Activated CD4-positive, CD25-positive, alpha-beta regulatory T cell treated with anti-CD3 and anti-CD28 coated beads, Interleukin-2, amount 50 U/mL, for 24 hours (primary cell): Measurements from ENCODE around the gene ZFR2.

Source experiments
- ATAC-seq, 2 donors: fragments of 150-1000 bp; cut with Tn5 transposase; one replicate each; pipeline ENCODE4 v1.10.0; 2021; ENCODE audit warnings: mild to moderate bottlenecking in 1 of 2, moderate library complexity in 1 of 2

ZFR2 gene

DNA sequence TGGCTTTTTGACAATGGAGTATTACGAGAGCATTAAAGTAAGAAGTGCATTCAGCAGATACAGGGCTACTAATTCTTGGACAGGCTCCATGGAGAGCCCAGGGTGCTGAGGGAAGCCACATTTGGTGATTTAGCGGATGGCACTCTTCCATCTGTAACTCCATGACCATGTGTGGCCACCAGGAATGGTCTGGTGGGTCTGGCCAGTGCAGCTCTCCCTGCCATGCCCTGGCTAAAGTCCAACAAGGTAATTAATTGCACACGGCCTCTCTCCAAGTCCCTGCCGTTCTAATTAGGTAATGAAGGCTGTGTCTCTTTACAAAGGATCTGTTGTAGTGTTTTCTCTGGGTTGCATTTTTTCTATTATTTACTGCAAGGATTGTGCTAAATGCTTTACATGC lies 4.3 kb upstream of the ZFR2 start:
- ATAC-seq, result no peak

DNA sequence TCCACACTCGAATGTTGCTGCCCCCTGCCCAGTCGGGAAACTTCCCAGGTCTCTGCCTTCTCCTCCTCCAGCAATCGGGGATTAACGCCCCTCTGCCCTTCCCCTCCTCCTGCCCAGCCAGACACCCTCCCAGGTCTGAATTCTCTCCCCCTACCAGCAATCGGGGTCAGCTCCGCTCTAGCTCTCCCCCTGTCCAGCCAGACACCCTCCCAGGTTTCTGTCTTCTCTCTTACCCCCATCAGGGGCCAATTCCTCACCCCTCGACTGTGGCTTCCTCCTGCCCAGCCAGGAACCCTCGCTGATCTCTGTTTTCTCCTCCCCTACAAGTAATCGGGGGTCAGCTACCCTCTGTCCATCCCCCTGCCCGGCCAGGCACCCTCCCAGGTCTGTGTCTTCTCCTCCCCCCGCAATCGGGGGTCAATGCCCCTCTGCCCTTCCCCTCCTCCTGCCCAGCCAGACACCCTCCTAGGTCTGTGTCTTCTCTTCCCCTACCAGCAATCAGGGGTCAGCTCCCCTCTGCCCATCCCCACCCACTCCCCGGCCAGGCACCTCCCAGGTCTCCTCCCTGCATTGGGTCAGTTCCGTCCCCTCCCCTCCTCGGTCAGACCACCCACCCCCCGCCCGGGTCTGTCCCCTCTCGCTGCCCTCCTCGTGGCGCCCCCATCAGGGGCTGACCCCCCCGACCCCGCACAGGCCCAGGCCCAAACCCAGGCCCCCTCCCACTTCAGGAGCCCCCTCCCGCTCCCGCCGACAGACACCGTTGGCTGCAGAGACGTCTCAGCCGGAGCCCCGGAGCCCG lies 668 bp downstream of the ZFR2 start:
- no peak for ATAC-seq

DNA sequence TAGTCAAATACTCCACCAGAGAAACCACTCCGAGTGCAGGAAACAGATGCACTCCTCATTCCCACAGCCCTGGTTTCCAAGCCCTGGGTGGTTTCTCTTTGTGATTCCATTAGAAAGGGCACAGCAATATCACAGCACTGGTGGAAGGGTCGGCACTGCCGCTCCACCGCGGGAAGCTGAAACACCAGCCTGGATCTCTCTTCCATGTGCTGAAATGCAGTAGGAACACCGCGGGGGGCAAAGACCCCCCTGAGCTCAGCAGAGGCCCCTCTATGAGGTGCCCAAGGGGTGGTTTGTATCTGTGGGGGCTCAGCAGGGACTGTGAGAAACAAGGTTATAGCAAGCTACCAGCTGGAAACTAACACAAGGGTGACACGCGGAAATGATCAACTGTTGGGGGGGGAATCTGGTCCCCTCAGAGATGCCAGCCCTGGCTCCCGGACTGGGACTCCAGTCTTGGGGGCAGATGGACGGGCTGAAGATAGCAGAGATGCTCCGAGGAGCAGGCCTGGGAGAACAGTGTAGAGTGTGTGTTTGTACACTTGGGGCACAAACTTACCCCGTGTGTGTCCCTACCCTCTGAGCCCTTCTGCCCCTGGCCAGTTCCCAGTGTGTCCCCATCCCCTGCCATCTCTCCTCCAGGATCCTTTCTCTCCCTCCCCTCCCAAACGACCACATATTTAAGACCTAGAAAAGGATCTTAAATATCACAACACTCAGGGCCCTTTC lies 1.8 kb downstream of the ZFR2 start:
- ATAC-seq, result no peak

DNA sequence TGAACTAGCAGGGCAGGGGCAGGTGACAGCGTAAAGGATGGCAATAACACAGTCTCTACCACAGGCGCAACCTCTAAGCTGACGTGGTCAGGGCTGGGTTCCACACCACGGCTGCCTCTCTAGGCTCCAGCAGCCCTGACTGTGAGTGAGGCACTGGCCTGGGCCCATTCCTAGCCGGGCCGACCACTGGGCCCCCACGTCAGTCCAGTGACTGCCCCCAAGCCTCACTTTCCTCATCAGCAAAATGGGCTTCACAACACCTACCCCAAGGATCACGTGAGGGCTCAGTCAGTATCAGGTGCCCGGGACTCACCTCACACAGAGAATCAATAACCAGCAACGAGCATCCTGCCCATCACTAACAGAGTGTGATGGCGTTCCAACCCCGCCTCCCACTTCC lies 5.2 kb downstream of the ZFR2 start:
- no peak for ATAC-seq

DNA sequence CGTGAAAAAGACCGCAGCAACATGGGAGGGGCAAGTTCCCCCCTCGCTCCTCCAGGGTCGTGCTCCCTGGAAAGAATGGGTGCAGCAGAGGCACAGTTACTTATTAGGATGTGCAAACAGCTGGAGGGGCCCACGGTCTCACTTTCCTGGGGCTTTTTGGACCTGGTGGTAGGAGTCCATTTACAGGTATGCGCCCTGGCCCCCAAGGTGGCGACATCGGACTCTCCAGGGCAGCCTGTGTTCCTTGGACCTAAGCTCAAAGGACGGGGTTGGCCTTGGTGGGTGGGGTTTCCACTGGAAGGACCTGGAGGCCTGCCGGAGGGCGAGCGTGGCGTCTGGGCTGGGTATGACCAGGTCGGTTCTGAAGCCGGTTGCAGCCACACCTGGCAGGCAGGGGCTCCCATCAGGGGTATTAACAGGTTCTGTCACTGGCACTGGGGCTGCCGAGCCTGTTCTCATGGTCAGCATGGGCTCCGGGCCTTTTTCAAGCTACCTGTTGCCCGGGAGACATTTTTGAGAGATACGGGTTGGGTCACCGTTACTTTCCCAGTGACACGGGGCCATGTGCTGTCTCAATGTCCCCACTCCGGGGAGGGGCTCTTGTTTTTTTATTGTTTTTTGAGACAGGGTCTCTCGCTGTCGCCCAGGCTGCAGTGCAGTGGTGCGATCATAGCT lies 5.9 kb downstream of the ZFR2 start:
- ATAC-seq, result no peak

DNA sequence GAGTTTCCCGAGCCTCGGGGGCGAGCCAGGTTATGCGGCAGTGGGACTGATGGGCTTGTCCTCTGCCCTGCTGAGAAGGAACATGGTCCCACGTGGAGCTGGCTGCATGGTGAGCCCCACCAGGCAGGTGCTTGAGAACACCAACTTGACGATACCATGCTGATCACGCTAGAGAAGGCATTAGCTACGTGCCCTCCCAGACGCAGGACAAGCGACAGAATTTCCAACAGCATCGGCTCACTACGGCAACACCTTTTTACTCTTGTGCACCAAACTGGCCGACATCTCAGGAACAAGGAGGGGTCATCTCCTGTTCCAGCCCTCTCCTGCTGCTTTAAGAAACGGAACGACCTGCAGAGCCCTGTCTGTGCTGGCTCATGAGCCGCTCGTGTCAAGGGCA lies 8.3 kb downstream of the ZFR2 start:
- ATAC-seq, result no peak

DNA sequence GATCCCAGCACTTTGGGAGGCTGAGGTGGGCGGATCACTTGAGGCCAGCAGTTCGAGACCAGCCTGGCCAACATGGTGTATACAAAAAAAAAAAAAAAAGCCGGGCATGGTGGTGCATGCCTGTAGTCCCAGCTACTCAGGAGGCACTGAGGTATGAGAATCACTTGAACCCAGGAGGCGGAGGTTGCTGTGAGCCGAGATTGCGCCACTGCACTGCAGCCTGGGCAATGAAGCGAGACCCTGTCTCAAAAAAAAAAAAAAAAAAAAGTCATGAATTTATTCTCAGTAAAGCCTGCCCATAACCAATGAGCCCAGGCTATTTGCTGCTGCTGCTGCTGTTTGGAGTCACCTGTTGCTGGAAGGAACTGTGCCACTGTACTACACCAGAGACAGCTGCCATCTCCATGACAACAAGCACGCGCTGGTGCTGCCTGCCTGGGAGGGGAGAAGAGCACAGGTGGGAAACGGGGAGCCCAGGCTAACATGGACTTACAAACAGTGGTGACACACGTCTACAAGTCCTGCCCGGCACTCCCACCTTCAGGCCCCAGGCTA lies 11.3 kb downstream of the ZFR2 start:
- ATAC-seq, result no peak

DNA sequence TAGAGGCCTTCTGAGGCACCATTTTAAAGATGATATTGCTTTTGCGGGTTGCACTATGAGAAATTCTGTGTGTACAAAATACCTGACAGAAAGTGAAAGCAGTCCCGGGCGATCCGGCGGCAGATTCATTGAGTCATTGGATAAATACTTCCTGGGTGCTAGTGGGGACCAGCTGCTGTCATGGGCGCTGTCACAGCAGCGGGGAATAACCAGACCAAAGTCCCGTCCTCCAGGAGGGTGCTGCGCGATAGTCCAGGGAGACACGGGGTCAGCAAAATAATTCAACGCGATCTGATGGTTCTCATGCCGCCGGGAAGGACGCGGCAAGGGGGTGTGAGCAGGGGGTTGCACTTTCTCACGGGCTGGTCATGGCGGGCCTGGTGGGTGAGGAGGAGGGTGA lies 13.5 kb downstream of the ZFR2 start:
- ATAC-seq, result no peak

DNA sequence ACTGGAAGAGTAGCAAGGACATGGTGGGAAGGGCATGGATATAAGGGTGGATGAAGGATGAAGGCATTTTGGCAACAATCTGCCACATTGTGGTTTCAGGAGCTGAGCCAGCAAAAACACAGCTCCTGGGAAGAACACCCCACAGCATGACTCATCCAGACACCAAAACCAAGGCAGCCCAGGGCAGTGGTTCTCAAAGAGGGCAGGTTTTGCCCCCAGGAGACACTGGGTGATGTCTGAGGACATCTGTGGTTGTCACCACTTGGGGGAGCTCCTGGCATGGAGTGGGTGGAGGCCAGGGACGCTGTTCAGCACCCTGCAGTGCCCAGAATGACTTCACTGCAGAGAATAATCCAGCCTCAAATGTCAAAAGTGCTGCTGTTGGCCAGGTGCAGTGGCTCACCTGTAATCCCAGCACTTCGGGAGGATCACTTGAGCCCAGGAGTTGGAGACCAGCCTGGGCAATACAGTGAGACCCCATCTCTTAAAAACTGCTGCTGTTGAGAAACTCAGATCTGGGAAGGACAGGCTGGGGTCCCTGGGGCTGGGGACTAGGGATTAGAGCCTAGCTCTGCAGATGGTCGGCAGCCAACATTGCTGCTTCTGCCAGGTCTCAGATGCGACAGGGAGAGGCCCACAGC lies 16.1 kb downstream of the ZFR2 start:
- ATAC-seq, result peak; percentile 38 to 55

DNA sequence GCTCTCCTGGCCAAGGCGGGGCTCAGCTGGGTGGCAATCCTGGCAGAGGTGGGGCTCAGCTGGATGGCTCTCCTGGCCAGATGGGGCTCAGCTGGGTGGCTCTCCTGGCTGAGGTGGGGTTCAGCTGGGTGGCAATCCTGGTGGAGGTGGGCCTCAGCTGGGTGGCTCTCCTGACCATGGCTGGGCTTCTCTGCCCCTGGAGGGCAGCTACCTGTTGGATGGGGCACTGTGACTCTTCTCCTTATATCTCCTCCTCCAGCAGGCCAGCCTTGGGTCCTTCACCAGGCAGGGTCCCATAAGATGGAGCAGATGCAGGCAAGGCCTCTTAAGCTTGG lies 16.7 kb downstream of the ZFR2 start:
- no peak for ATAC-seq

DNA sequence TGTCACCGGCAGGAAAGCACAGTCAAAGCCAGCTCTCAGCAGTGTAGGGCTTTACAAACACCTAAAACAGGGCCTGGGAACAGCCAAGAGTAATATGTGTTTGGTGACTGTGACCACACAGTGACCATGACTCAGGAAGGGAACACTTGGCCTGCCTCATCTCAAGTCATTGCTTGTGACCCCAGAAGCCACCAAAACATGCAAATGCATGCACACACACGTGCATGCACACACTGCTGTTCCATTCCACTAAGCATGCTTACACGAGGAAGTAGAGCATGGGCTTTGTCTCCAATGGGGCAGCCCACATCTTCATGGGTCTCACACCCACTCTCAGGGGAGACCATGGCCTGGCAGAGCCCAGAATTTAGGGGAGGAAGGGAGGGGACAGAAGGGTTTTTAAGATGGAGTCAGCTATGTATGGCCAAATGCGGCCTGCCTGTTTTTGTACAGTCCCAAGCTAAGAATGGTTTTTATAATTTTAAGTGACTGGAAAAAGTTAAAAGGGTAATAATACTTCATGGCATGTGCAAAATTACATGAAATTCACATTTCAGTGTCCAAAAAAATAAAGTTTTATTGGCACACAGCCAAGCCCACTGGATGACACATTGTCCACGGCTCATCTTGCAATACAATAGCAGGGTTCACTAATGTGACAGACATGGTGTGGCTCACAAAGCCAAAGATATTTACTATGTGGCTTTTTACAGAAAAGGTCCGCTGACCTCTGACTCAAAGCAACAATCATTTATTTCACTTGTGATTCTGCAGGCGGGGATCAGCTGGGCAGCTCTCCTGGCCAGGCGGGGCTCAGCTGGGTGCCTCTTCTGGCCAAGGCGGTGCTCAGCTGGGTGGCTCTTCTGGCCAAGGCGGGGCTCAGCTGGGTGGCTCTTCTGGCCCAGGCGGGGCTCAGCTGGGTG lies 17.3 kb downstream of the ZFR2 start:
- ATAC-seq, result no peak

DNA sequence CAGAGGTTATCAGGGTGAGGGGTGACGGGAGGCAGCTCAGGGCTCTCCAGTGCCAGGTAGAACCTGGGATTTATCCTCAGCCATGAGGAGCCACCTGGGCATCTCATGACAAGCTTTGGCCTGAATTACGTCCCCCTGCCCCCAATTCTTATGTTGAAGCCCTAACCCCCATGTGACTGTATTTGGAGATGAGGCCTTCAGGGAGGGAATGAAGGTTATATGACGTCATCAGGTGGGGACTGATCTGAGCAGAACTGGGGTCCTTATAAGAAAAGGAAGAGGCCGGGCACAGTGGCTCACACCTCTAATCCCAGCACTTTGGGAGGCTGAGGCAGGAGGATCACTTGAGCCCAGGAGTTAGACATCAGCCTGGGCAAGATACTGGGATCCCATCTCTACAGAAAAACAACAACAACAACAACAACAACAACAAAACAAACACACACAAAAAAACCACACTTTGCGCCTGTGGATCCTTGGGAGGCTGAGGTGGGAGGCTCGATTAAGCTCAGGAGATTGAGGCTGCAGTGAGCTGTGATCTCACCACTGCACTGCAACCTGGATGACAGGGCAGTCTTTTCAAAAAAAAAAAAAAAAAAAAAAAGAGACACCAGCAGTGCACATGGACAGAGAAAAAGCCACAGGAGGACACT lies 18.4 kb downstream of the ZFR2 start:
- no peak for ATAC-seq

DNA sequence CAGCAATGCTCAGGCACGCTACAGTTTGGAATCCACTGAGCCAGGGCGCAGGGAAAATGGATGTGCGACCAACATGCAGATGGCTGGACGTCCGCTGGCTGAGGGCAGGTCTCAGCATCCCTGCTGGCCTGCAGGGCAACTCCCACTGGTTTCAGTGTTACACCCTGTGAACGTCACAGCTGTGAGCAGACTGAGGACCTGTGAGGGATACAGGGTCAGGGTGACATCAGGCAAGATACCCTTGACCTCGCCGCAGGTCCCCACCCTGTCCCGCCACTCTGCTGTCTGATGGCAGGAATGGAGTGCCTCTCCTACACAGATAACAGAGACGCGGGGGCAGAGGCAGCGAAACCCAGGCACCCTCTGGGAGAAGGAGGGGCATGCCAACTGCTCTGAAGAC lies 19.1 kb downstream of the ZFR2 start:
- ATAC-seq, result no peak

DNA sequence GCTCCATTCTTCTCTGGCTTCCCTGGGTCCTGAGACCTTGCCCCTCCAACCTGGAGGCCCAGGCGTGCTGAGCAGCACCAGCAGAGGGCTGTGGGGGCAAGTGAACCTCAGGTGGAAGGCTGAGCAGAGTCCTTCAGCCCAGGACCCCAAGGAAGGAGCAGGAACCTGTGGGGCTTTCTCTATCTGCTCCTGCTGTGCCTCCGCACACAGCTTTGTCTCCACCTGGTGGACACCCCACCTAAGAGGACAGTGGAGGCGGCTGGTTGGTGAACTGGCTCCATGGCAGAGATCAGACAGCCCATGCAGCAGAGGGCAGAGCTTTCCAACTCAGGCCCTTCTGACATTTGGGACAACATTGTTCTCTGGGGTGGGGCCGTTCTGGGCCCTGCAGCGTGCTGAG lies 19.7 kb downstream of the ZFR2 start:
- peak; percentile 43 to 67 for ATAC-seq

DNA sequence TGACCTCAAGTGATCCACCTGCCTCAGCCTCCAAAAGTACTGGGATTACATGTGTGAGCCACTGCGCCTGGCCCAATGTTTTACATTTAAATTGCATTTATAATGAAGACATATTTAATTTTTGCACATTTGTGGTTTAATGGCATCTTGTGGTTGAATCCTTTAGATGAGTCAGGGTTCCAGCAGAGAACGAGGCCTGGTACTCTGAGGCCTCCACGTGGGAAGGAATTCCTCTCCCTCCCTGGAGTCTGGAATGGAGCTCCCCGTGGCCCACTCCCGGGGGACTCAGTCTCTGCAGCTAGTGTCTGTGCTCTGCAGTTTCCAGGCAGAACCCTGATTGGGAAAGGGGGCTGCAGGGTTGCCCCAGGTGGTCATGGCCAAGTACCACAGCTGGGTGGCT lies 24.2 kb downstream of the ZFR2 start:
- no peak for ATAC-seq

DNA sequence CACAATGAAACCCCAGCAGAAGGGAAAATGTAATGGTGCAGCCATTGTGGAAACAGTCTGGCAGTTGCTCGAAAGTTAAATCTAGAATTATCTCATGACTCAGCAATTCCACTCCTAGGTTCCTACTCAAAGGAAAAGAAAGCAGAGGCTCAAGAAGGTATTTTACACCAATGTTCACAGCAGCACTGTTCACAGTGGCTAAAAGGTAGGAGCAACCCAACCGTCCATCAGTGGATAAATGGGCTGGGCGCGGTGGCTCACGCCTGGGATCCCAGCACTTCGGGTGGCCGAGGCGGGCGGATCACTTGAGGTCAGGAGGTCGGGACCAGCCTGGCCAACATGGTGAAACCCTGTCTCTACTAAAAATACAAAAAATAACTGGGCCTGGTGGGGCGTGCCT lies 25.9 kb downstream of the ZFR2 start:
- no peak for ATAC-seq

DNA sequence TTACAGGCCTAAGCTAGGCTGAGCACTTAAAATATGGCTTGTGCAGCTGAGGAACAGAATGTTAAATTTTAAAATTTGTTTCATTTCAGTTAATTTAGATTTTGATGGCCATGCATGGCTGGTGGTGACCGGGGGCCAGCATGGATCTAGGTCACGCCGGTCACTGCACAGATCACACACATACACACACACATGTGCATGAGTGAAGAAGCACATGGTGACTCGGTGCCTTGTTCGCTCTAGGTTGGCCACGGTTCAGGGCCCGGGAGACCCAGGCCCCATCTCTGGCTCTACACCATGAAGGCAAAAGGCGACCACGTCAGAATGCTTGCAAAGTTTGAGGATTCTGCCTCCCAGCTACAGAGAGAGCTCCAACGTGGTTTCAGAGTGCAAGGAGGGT lies 28.0 kb downstream of the ZFR2 start:
- ATAC-seq, result no peak

DNA sequence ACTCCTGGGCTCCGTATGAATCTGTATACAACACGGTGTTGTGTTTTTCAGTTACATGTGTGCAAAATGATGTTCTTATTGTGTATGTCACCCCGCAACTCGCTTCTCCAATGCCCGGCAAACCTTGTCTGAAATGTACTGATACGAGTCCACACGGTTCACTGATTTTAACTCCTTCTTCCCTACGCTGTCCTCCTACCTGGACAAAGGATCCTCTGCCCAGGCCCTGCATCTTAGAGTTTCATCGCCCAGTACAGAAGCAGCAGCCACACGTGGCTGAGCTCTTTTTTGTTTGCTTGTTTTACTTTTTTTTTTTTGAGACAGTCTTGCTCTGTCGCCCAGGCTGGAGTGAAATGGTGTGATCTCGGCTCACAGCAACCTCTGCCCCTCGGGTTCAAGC lies 28.9 kb downstream of the ZFR2 start:
- ATAC-seq, result no peak

DNA sequence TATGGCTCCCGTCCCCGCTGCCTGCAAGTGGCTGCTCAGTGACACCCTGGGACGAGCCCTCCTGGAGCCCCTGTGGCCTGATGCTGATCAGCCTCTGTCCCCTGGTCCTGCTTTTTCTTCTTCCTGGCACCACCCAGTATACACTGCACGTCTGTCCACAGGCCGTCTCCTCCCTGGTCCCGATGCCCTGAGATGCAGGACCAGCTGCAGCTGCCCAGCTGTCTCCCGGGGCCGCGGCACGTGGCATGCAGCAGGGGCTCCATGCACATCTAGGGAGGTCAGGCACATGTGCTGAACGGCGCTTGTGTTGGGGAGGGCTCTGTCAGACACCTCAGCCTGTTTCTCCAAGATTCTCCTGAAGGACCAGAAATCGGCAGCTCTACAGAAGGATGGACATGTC lies 30.2 kb downstream of the ZFR2 start:
- no peak for ATAC-seq

DNA sequence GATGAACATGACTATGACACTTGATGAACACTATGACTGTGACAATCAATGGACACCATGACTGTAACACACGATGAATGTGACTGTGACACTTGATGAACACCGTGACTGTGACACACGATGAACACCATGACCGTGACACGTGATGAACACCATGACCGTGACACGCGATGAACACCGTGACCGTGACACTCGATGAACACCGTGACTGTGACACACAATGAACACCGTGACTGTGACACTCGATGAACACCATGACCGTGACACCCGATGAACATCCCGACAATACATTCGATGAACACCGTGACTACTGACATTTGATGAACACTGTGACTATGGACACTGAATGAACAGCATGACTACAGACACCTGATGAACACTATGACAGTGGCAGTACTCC lies 30.9 kb downstream of the ZFR2 start:
- no peak for ATAC-seq

DNA sequence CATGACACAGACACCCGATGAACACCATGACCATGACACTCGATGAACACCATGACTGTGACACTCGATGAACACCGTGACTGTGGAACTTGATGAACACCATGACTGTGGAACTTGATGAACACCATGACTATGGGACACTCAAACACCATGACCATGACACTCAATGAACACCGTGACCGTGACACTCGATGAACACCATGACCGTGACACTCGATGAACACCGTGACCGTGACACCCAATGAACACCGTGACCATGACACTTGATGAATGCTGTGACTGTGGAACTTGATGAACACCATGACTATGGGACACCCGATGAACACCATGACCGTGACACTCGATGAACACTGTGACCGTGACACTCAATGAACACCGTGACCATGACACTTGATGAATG lies 31.5 kb downstream of the ZFR2 start:
- no peak for ATAC-seq

DNA sequence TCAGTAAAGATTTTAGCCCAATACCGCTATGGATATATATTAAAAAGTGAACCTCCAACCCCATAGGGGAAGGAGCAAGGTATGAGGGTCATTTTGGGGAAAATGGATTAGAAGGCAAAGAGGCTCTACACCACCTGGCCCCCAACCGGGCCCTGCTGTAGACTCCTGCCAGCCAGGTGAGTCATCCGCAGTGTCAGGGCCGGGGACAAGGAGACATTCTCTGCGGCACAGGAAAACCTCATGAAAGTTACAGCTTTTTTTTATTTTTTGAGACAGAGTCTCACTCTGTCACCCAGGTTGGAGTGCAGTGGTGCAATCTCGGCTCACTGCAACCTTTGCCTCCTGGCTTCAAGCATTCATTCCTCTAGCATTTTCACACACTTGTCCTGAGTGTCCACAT lies 32.0 kb downstream of the ZFR2 start:
- no peak for ATAC-seq
